GM21515 (cell line): ENCODE results near the gene GLIS1.

ENCODE experiments used
- ATAC-seq: cut with Tn5 transposase; IDR thresholded peaks from one replicate; pipeline ENCODE4 v1.9.1; 2021; ENCODE audit not compliant: unreplicated experiment

Gene GLIS1

DNA sequence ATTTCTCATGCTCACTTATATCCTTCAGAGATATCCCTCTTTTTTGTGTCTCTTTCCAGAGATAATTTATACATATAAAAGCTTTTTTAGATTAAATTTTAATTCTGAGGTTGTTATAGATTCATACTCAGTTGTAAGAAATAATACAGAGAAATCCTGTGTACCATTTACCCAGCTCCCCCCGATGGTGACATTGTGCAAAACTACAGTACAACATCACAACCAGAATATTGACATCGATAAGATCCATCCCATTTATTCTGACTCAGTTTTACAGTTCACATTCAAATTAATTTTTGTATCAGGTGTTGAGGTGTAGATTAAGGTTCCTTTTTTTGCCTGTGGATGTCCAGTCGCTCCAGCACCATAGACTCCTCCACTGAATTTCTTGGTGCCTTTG, 265.5 kb downstream of the GLIS1 start:
- no peak for ATAC-seq

- ATAC-seq, result no peak
Measured at GRCh38 chr1:53471000-53471399, 268.0 kb downstream of the GLIS1 start.

GRCh38 chr1:53470584-53470983, 268.4 kb downstream of the GLIS1 start:
- no peak for ATAC-seq

- ATAC-seq, result no peak
Measured at GRCh38 chr1:53470155-53470554, 268.8 kb downstream of the GLIS1 start.

GRCh38 chr1:53469373-53469772, 269.6 kb downstream of the GLIS1 start:
- no peak for ATAC-seq

DNA sequence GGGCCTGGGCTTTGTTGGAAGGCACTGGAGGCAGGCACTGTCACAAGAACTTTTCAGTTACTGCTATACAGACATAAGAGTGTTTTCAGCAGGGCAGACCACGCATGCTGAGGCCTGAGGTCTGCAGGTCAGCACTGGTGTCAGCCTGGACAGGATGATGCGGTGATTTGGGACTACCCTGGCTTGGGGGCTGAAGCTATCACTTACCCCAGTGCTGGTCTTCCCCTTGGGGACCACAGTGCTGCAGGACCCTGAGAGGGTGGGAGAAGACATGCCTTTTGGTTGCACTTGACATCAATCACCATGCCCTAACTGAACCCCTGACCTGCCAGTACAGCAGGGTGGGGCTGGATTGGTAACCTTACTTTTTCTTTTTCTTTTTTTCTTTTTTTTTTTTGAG, 270.6 kb downstream of the GLIS1 start:
- no peak for ATAC-seq

GRCh38 chr1:53467391-53467790, 271.6 kb downstream of the GLIS1 start:
- no peak for ATAC-seq

DNA sequence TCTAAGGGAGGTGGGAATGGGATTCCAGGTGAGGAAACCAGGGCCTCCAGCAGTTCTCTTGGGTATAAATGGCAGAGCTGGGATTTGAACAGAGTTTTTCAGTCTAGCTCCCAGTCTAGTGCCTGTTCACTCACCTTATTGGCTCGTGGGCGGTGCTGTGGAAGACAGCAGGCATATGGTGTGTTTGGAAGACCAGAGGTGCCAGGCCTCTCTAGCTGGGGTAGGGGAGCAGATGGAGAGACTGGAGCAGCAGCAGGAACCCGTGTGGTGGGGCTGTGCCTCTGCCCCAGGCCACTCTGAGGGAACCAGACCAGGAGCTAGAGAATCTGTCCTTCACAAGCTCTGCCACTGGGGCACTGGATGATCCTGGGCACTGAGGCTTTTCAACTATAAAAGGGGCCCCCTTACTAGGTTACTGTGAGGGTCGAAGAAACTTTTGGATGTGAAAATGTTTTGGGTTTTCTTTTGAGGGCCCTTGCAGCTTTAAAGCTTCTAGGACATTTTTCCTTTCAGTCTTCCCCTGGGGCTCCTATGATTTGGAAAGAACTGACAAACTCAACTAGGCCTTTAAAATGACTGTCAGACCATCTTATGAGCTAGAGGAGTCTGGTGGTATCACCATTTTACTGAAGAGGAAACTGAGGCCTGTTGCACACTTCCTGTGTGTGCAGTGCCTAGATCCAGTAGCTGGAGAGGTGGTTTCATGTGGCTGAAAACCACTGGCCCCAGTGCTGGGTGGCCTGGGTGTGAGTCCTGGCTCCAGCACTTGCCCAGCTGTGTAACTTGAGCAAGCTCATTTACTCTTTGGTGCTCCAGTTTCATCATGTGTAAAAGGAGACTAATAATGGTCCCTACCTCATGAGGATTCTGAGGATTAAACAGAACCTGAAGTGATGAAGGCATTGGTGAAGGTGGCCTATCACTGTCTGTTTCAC, 273.7 kb downstream of the GLIS1 start:
- ATAC-seq, result no peak

DNA sequence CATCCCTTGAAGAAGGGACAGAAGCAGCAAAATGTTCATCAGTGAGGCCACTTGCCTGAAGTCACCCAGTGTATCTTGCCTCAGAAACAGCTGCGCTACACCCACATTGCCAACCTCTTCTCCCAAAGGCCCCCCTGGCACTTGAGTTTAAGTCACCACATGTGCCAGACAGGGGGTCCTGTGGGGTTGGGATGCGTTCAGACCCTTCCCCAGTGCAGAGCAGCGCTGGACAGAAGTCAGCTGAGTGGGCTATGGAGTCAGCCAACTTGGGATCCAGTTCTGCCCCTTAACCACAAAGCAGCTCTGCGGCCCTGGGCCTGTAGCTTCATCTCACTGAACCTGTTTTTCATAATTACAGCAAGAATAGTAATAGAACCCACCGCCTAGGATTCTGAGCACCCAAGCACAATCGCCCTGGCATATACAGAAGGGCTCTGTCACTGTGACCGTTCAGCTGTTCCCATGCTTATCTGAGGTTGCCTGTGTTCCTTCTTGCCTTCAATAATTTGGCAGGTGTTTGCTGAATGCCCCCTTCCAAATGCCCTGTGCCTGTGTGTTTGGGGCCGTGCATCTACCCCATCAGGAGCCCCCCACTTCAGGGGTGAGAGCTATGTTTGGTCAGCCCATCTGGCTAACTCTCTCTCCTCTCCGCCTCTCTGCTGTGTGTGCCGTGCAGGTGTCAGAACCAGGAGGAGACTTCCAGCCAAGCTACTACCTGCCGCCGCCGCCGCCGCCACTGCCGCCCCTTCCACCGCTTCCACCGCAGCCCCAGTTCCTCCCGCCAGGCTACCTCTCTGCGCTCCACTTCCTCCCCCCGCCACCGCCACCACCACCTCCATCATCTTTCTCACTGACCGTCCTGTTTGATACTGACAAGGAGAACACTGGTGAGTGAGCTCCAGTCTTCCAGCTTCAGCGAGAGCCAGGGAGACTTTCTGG, 274.7 kb downstream of the GLIS1 start:
- ATAC-seq, result no peak

GRCh38 chr1:53462769-53463501, 276.0 kb downstream of the GLIS1 start:
- no peak for ATAC-seq

DNA sequence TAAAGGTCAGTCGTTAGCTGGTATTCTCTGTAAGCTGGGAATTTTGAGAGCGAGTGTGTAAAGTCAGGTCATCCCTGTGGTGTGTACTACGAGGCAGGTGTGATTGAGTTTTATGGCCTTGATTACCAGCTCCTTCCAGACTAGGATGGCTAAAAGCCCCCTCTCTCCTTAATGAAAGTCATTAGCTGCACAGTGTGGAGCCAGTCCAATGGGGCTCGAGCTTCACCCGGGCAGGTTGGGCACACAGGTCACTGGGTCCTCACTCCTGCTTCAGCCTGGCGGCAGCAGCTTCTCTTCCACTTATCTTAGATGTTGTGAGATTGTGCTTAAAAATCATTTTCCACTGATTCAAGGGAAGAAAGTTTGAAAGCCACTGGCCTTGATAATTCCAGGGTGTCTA, 276.8 kb downstream of the GLIS1 start:
- no peak for ATAC-seq

- ATAC-seq, result no peak
Measured at GRCh38 chr1:53461323-53462044, 277.5 kb downstream of the GLIS1 start.

- no peak for ATAC-seq
Measured at GRCh38 chr1:53460666-53461322, 278.2 kb downstream of the GLIS1 start.

GRCh38 chr1:53460211-53460634, 278.7 kb downstream of the GLIS1 start:
- ATAC-seq, result no peak

- ATAC-seq, result no peak
Measured at GRCh38 chr1:53459321-53460175, 279.4 kb downstream of the GLIS1 start, which contains the start of gene DMRTB1. Gene DMRTB1 (plus strand): TSS chr1:53459399. CDS start chr1:53459454, 55 bp downstream.

DNA sequence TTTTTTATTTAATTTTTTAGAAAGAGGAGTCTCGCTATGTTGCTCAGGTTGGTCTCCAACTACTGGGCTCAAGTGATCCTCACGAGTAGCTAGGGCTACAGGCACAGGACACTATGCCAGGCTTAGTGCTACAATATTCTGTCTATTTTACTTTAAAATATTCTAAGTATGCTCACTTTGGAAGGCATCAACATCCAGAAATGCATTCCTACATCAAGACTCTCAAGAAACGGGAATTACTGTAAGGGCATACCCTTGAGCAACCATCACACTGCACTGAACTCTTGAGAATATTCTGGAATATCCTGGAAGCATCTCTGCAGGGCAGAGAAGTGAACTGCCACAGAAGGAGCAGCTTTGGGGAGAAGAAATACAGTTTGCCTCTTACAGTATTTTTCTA, 280.3 kb downstream of the GLIS1 start:
- no peak for ATAC-seq
